ENCODE results near the gene FTCDNL1. TPM values are rescaled to one million over a fixed set of nuclear protein-coding genes. Genes with fewer than 3 reads are reported as not detected.

Gene FTCDNL1
- polyA plus RNA-seq, 2 of the 4 experiments (the other 2 are of a cell fraction) = 2.1 to 5.2 TPM

- ChIA-PET POLR2A (no interaction called here), CTCF (interaction anchor here (0.8 kb wide), 1 partner anchor 22 kb away, joined by 3 read pairs; no protein-coding TSS in a partner anchor)
- Histone ChIP-seq H3K4me2 (peak overlapping the region; percentile 83), H3K4me1 (peaks cover 19% of the 10 kb centered on the region), H3K9me3 (no peaks in the 10 kb centered on the region), H3K4me3 (peak overlapping the region; percentile 9; the same call in 1 of the 3 replicates), H3K27ac (peak overlapping the region; percentile 47 to 50; a peak in 4 of 6 replicates)
- DNase-seq (ENCODE audit: low read depth in 1 of 2, low spot score in 1 of 2) (peak; percentile 51), ATAC-seq (peak; percentile 89 to 90), FAIRE-seq (no peak)
- 12% methylated on average over 4 of the region's 4 CpGs for WGBS (ENCODE audit: missing lambda C conversion rate)
- TF ChIP-seq MAFK (IDR thresholded peaks at IDR 0.05; ENCODE audit: partially characterized antibody) = peak; percentile 61
- no peak for TF ChIP-seq EP300 (IDR thresholded peaks at IDR 0.05)
- TF ChIP-seq RFX5 (IDR thresholded peaks at IDR 0.05) = no peak
- no peak for TF ChIP-seq TP53 (CRISPR knock-in tag; IDR thresholded peaks at IDR 0.05)
- TF ChIP-seq MAZ (IDR thresholded peaks at IDR 0.05; ENCODE audit: borderline replicate concordance, low read depth, low read length) = no peak
- no peak for TF ChIP-seq ESRRA (IDR thresholded peaks at IDR 0.05; ENCODE audit: borderline replicate concordance, low read length)
- TF ChIP-seq CHD4 (IDR thresholded peaks at IDR 0.05; ENCODE audit: borderline replicate concordance) = no peak
- TF ChIP-seq HOXB5 (CRISPR knock-in tag; IDR thresholded peaks at IDR 0.05) = peak; percentile 84
- TF ChIP-seq NR3C1 (IDR thresholded peaks at IDR 0.05) = no peak
- TF ChIP-seq ZSCAN20 (CRISPR knock-in tag; IDR thresholded peaks at IDR 0.05) = no peak
- TF ChIP-seq RAD21 (conservative IDR thresholded peaks at IDR 0.05 in 1 of 2, IDR thresholded peaks at IDR 0.05 in 1 of 2) = no peak
- no peak for TF ChIP-seq ZC3H11A (IDR thresholded peaks at IDR 0.05)
- TF ChIP-seq RNF2 (IDR thresholded peaks at IDR 0.05; ENCODE audit: borderline replicate concordance, low read depth) = no peak
These were observed 134.0 kb downstream of the FTCDNL1 start for GRCh38 chr2:199716807-199717586.

DNA sequence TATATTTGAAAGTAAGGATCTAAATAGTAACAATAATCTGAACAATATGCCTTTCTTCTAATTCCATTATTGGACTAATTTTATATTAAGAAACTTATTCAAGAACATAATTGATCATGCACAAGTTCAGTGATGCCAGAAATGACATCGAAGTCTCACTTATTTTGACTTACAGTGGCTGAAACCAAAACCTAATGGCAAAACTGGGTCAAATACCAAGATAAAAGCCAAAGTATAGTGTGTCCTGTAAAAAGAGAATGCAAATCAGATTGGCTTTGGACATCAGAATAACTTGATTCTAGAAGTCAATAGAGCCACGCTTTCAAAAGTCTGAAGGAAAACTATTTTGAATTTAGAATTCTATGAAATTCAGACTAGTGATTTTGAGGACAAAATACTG, 137.2 kb downstream of the FTCDNL1 start:
- DNase-seq (ENCODE audit: low read depth in 1 of 2, low spot score in 1 of 2) (no peak), ATAC-seq (no peak), FAIRE-seq (no peak)
- peaks cover 19% of the 10 kb centered on the region for H3K4me1 ChIP-seq
- H3K4me2 ChIP-seq = no peak overlapping the region
- no peak for TF ChIP-seq RFX5 (IDR thresholded peaks at IDR 0.05)
- TF ChIP-seq HOXB13 (CRISPR knock-in tag; IDR thresholded peaks at IDR 0.05; ENCODE audit: low read depth) = no peak
- no peak for TF ChIP-seq JUNB (IDR thresholded peaks at IDR 0.05)
- TF ChIP-seq POLR2AphosphoS2 (conservative IDR thresholded peaks at IDR 0.05; ENCODE audit: low read length) = no peak
- TF ChIP-seq EP300 (IDR thresholded peaks at IDR 0.05) = no peak
- TF ChIP-seq, protein P1, sequence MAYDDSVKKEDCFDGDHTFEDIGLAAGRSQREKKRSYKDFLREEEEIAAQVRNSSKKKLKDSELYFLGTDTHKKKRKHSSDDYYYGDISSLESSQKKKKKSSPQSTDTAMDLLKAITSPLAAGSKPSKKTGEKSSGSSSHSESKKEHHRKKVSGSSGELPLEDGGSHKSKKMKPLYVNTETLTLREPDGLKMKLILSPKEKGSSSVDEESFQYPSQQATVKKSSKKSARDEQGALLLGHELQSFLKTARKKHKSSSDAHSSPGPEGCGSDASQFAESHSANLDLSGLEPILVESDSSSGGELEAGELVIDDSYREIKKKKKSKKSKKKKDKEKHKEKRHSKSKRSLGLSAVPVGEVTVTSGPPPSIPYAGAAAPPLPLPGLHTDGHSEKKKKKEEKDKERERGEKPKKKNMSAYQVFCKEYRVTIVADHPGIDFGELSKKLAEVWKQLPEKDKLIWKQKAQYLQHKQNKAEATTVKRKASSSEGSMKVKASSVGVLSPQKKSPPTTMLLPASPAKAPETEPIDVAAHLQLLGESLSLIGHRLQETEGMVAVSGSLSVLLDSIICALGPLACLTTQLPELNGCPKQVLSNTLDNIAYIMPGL (CRISPR knock-in tag; IDR thresholded peaks at IDR 0.05; ENCODE audit: borderline replicate concordance) = no peak
- no peak for TF ChIP-seq RARB (CRISPR knock-in tag; IDR thresholded peaks at IDR 0.05)
- TF ChIP-seq RCOR1 (IDR thresholded peaks at IDR 0.05; ENCODE audit: low read depth, low read length) = no peak
- no peak for TF ChIP-seq CTCF (IDR thresholded peaks at IDR 0.05)
- ChIA-PET POLR2A (no interaction called here), CTCF (interaction anchor here (1.0 to 3.2 kb wide), 2 partner anchors 9 to 25 kb away, joined by 5 to 18 read pairs; no protein-coding TSS in a partner anchor)
- H3K27ac ChIP-seq = no peak overlapping the region
- H3K9me3 ChIP-seq = peaks cover 6% of the 10 kb centered on the region; the same call in 2 of the 3 replicates
- H3K4me3 ChIP-seq = no peak overlapping the region
- WGBS (ENCODE audit: missing lambda C conversion rate) = 36% methylated on average over 2 of the region's 2 CpGs

Data from A549 (cell line).